Fibroblast of villous mesenchyme (primary cell): Measurements from ENCODE around the gene EVA1C. TPM values are rescaled to one million over a fixed set of nuclear protein-coding genes. Genes with fewer than 3 reads are reported as not detected.
A peak's percentile ranks its signal among the peaks of the same experiment; 100 is the strongest.
"Not testable (repeated sequence)": the region's sequence is repeated elsewhere in the genome, so short reads cannot be mapped to it uniquely, and the experiment has no call there.

Experiments used
- DNase-seq: peaks from one replicate; pipeline ENCODE4 v3.0.0-alpha.2; 2010; ENCODE audit warnings: low read depth
- H3K4me3 ChIP-seq: 2 replicates; pipeline ENCODE4 v1.5.1; 2011; ENCODE audit warnings: low read depth, mild to moderate bottlenecking, low read length
- CTCF ChIP-seq: IDR thresholded peaks from 2 replicates; pipeline ENCODE4 v1.5.1; 2012; ENCODE audit warnings: low read depth, mild to moderate bottlenecking, low read length; ENCODE audit not compliant: insufficient read depth
- total RNA-seq: library from RNA; depleted of rRNA; stranded (reverse); fragments of >200 nt; gene quantifications from 2 replicates; pipeline ENCODE4 v1.2.3, GENCODE V29; 2012

Gene EVA1C
- total RNA-seq, 1 donor = 10.8 TPM

- DNase-seq = no peak
- no peak for TF ChIP-seq CTCF
- H3K4me3 ChIP-seq = no peak overlapping the region
These were observed 13.1 kb downstream of the EVA1C start for GRCh38 chr21:32425628-32426027.

- H3K4me3 ChIP-seq = no peak overlapping the region
- no peak for DNase-seq
- no peak for TF ChIP-seq CTCF
These were observed 13.6 kb downstream of the EVA1C start for GRCh38 chr21:32426066-32426465.

DNA sequence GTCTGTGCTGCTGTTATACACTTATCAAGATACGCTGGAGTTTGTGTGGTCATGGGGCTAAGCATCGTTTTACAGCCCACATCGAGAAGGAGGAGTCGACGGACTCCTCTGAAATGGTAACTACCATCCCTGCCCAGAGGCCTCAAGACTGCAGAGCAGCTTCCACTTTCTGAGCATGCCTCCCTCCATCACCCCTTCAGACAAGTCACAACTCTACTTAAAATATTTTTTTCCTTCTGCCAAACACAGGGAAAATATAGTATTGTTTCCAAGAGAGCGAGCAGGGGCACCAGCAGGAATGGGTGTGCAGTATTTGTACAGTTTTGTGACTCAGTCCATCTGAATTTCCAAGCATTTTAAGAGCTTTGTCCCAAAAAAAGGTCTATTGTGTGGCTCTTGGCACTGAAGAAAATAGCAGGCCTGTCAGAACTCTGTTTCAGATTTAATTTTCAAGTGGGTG, 14.1 kb downstream of the EVA1C start:
- no peak for TF ChIP-seq CTCF
- H3K4me3 ChIP-seq = no peak overlapping the region
- peak; percentile 62 for DNase-seq

- H3K4me3 ChIP-seq = no peak overlapping the region
- no peak for TF ChIP-seq CTCF
- peak; percentile 61 for DNase-seq
These were observed 15.6 kb downstream of the EVA1C start for GRCh38 chr21:32427958-32428623.

GRCh38 chr21:32432982-32433660, 20.6 kb downstream of the EVA1C start:
- not testable (repeated sequence) for DNase-seq, H3K4me3 ChIP-seq

GRCh38 chr21:32437729-32438128, 25.2 kb downstream of the EVA1C start:
- DNase-seq = no peak
- TF ChIP-seq CTCF = no peak
- H3K4me3 ChIP-seq = no peak overlapping the region

GRCh38 chr21:32442566-32443318, 30.2 kb downstream of the EVA1C start:
- TF ChIP-seq CTCF = no peak
- no peak for DNase-seq
- H3K4me3 ChIP-seq = no peak overlapping the region
